Stimulated activated CD8-positive, alpha-beta memory T cell treated with anti-CD3 and anti-CD28 coated beads, Interleukin-4, amount 100 ng/mL, for 1 hour (primary cell): Measurements from ENCODE around the gene ITPR1.

Experiments used
- DNase-seq, 2 donors: peaks; one replicate each; pipeline ENCODE4 v3.0.0-alpha.2; 2020; ENCODE audit warnings: low read depth in 2 of 2, low spot score in 1 of 2

ITPR1 gene

GRCh38 chr3:4678320-4678719 is 185.2 kb downstream of the ITPR1 start:
- DNase-seq, result no peak

DNA sequence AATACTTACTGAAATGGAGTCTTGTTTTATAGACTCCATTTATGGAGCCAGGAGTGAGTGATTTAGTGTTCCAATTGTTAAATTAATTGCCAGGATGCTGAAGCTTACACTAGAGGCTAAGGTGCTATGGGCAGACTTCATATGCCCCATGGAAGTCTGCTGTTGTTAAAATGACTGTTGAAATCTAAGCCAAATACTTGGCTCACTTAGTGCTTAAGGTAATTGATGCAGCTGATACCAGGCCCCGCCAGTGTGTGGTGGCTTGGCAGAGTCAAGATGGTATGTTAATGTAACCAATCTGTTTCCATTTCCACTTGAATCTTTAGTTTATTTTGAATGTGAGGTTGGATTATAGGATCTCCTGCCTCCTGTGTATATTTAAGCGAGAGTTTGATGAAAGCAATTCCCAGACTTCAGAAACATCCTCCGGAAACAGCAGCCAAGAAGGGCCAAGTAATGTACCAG is 187.1 kb downstream of the ITPR1 start:
- no peak for DNase-seq

GRCh38 chr3:4680871-4681300 is 187.7 kb downstream of the ITPR1 start:
- DNase-seq, result no peak

DNA sequence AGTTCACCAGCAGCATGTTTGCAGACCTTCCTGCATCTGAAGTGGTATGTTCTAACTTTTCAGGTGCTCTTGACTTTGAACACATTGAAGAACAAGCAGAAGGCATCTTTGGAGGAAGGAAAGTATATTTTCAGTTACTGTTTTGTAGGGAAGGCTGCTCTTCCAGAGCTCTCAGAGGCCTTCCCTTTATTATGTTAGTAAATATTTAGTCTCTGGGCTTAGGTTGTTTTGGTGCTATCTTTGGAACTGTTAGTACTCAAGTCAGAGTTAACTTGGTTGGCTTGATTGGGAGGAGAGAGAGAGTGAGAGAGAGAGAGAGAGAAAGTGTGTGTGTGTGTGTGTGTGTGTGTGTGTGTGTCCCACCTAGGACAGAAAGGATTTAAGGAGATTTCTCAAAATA is 188.2 kb downstream of the ITPR1 start:
- DNase-seq, result no peak

- no peak for DNase-seq
Measured at GRCh38 chr3:4684117-4684516, 191.0 kb downstream of the ITPR1 start.

DNA sequence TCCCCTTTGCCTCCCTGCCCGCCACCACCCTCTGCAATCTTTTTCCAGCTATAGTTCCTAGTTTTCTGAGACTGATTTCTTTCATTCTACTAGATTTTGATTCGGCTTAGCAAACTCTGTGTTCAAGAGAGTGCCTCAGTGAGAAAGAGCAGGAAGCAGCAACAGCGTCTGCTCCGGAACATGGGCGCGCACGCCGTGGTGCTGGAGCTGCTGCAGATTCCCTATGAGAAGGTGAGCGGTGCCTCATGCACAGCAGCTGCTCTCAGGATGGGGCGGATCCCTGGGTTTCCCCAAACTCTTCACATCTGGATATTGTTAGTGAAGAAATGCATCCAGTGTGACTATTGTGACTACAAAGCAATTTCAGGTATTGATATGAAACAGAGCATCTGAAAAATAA is 191.8 kb downstream of the ITPR1 start:
- no peak for DNase-seq

GRCh38 chr3:4685673-4686345 is 192.7 kb downstream of the ITPR1 start:
- DNase-seq, result no peak

DNA sequence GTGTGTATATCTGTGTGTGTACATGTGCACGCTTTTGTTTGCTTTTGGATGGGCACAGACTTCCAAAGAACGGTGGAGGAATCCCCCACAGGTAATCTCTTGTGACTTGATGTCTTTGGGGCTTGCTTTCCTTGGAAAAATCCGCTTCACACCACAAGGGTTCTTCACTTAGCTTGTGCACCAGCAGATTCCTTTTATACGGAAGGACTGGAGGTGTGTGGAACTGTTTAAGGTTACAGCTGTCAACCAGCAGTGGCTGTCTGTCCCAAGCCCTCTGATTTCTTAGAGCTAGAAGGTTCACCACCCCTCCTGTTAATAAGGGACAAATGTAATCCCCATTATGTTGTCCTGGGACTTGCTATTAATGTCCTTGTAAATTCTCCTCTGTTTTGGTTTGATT is 193.5 kb downstream of the ITPR1 start:
- DNase-seq, result no peak

GRCh38 chr3:4687167-4687566 is 194.0 kb downstream of the ITPR1 start:
- DNase-seq, result no peak

- no peak for DNase-seq
Measured at GRCh38 chr3:4687596-4687995, 194.4 kb downstream of the ITPR1 start.

DNA sequence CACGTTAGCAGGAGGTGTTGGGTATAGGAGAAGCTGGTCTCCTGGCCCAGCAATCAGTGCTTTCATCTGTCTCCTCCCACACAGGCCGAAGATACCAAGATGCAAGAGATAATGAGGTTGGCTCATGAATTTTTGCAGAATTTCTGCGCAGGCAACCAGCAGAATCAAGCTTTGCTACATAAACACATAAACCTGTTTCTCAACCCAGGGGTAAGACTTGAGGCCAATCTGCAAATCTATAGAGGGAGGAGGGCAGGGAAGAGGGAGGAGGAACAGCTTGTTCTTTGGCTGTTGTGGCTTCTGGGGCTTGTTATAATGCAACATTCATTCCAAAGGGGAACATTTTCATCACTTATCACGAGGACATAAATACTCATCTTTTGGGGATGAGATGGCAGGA is 195.3 kb downstream of the ITPR1 start:
- DNase-seq, result no peak

GRCh38 chr3:4689021-4689420 is 195.9 kb downstream of the ITPR1 start:
- no peak for DNase-seq

GRCh38 chr3:4690277-4690676 is 197.1 kb downstream of the ITPR1 start:
- no peak for DNase-seq

GRCh38 chr3:4693620-4694019 is 200.5 kb downstream of the ITPR1 start:
- no peak for DNase-seq

DNA sequence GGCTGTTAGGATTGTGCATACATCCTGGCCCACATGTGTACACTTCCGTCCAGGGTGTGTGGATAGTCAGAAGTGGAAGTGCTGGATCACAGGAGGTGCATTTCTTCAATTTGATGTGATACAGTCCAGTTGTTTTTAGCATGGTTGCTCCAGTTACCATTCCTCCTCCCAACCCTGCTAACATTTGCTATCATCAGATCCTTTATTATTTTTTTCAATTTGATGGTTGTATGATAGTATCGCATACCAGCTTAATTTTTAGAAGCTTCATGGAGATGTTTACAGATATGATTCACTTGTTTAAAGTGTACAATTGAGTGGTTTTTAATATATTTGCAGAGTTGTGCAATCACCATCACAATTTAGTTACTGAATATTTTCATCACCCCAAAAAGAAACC is 202.7 kb downstream of the ITPR1 start:
- DNase-seq, result no peak

- no peak for DNase-seq
Measured at GRCh38 chr3:4696266-4696665, 203.1 kb downstream of the ITPR1 start.

GRCh38 chr3:4698125-4698821 is 205.1 kb downstream of the ITPR1 start:
- DNase-seq, result no peak

DNA sequence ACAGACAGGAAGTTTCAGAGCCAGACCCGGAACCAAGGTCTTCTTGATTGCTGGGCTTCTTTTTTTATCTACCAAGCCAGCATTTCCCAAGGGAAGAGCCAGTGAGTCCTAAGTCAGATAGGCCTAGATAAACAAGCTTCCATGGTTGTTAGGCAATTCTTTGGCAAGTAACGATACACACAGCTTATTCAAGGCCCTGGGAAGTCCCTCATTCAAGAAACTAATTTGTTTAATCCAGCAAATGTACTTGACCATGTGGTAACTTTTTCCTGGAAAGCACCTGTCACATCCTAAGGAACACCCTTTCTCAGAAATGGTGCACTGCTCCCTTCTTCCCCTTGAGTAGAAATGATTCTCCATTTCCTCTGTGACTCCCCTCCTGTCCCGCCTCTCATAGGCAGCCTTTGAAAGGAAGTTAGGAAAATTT is 209.9 kb downstream of the ITPR1 start:
- no peak for DNase-seq

- DNase-seq, result no peak
Measured at GRCh38 chr3:4704552-4704951, 211.4 kb downstream of the ITPR1 start.

- DNase-seq, result no peak
Measured at GRCh38 chr3:4707324-4707723, 214.2 kb downstream of the ITPR1 start.

DNA sequence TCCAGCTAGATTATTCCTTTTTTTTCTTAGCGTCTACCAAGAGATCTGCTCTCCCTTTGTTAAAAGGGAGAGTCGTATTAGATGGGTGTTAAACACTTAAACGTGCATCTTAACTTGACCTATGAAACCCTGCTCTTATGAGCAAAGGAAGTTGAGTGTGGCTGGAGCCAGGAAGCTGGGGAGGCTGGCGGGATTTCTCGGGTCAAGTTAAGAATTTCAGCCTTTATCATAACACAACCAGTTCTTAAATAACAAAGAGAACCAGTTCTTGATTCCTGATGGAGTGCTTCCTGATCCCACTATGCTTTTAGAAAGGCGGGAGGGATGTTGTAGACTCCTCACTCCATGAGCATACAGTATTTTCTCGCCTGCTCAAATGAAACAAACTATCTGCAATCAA is 215.1 kb downstream of the ITPR1 start:
- DNase-seq, result no peak

- no peak for DNase-seq
Measured at GRCh38 chr3:4709341-4709740, 216.2 kb downstream of the ITPR1 start.

DNA sequence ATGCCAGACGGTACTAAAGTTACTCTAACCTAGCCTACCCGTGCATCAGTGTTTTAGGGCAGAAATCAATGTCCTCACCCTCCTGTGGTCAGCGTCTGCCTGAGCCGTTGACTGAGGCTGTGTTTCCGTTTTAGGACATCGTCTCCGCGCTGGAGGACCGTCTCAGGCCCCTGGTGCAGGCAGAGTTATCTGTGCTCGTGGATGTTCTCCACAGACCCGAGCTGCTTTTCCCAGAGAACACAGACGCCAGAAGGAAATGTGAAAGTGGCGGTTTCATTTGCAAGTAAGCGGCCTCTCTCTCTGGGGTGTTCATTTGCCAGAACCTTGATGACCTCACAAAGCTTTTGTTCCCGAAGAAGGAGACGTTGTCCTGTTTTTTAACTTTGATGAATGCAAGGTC is 217.0 kb downstream of the ITPR1 start:
- no peak for DNase-seq
